Glutamatergic neuron (in vitro differentiated cells): ENCODE data around the gene LHFPL2. TPM values are rescaled to one million over a fixed set of nuclear protein-coding genes. Genes with fewer than 3 reads are reported as not detected.

ENCODE experiments used
- DNase-seq: peaks from one replicate; pipeline ENCODE4 v3.0.0; 2022
- H3K27ac Mint-ChIP-seq: one replicate; pipeline ENCODE4 v1.8.0; 2020; ENCODE audit warnings: mild to moderate bottlenecking, mixed read lengths, inconsistent platforms; ENCODE audit not compliant: unreplicated experiment
- H3K27me3 Mint-ChIP-seq: one replicate; pipeline ENCODE4 v1.8.0; 2020; ENCODE audit warnings: mild to moderate bottlenecking, moderate library complexity, mixed read lengths, inconsistent platforms; ENCODE audit not compliant: unreplicated experiment
- H3K36me3 Mint-ChIP-seq: one replicate; pipeline ENCODE4 v1.8.0; 2020; ENCODE audit warnings: mild to moderate bottlenecking, mixed read lengths, inconsistent platforms; ENCODE audit not compliant: unreplicated experiment
- H3K4me1 Mint-ChIP-seq: one replicate; pipeline ENCODE4 v1.8.0; 2020; ENCODE audit warnings: mild to moderate bottlenecking, low read depth, mixed read lengths, inconsistent platforms; ENCODE audit not compliant: unreplicated experiment
- H3K4me3 Mint-ChIP-seq: one replicate; pipeline ENCODE4 v1.8.0; 2020; ENCODE audit warnings: mild to moderate bottlenecking, mixed read lengths, inconsistent platforms; ENCODE audit not compliant: unreplicated experiment
- H3K9me3 Mint-ChIP-seq: one replicate; pipeline ENCODE4 v1.8.0; 2020; ENCODE audit warnings: mild to moderate bottlenecking, moderate library complexity, mixed read lengths, inconsistent platforms; ENCODE audit not compliant: unreplicated experiment
- CTCF ChIP-seq: fragments of 200-600 bp; sonication (generic); IDR thresholded peaks from one replicate; pipeline ENCODE4 v1.5.0; 2021; ENCODE audit not compliant: partially characterized antibody, unreplicated experiment
- total RNA-seq: library from RNA; stranded (reverse); fragmentation: NEBNext Ultra II Directional; extraction: Animal tissue kit (Norgen Biotek cat#: 25700); gene quantifications from one replicate; pipeline ENCODE4 v1.2.1, GENCODE V29; 2021; ENCODE audit not compliant: unreplicated experiment

The LHFPL2 gene
- total RNA-seq, 1 donor from 2014 or later, result 2.5 TPM

DNA sequence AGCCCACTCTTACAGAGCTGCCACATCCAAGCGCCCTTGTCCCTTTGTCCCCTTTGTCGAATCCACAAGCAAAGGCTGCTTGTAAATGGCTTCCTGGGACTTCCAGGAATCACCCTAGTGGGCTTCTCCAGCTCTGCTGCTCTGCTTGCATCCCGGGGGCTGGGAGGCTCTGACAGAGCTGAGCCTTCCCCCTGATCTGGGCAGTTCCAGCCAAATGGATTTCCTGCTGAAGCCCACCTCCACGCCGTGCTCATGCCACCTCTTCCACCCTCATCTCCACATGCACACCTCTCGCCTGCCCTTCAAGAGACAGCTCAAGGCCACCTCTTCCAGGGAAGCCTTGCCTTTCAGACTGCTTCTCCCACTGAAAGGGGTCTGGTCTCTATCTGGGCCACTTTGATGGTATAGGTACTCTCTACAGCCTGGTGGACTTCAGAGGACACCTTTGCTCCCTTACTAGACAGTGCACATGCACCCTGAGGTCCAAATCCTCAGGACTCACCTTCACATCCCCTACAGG is 106.2 kb downstream of the LHFPL2 start:
- DNase-seq, result no peak
- H3K4me3 Mint-ChIP-seq, result no peak overlapping the region
- H3K9me3 Mint-ChIP-seq, result peaks cover under 1% of the 10 kb centered on the region
- H3K27ac Mint-ChIP-seq, result no peak overlapping the region
- H3K36me3 Mint-ChIP-seq, result no peaks in the 10 kb centered on the region
- no peak for TF ChIP-seq CTCF
- H3K4me1 Mint-ChIP-seq, result peaks cover 8% of the 10 kb centered on the region
- H3K27me3 Mint-ChIP-seq, result peaks cover 7% of the 10 kb centered on the region

DNA sequence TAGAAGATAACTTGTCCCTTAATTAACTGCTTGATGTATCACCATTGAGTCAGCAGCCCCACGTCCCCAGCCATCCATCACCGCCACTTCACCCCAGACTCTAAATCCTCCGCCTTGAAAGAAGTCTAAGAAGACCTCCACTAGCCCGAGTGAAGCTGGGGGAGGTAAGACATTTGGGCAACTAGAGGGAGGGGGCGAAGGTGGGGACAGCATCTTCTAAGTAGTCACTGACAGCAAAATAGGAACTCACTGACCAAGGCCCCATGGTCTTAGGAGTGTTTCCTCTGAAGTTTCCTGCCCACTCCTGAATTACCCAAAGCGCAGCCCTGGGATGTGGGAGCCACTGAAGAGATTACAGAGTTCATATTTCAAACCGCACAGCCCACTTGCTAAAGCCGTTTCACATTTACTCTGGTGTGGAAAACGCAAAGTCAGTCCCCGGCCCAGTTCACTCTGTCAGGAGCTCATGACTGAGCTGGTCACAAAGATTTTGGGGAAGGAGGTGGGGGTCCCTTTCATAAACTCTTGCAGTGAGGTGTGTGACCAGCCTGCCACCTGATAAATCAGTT is 107.4 kb downstream of the LHFPL2 start:
- no peak overlapping the region for H3K4me3 Mint-ChIP-seq
- H3K4me1 Mint-ChIP-seq, result peaks cover 12% of the 10 kb centered on the region
- no peak for TF ChIP-seq CTCF
- no peak for DNase-seq
- H3K27ac Mint-ChIP-seq, result no peak overlapping the region
- no peaks in the 10 kb centered on the region for H3K36me3 Mint-ChIP-seq
- H3K27me3 Mint-ChIP-seq, result peaks cover 5% of the 10 kb centered on the region
- H3K9me3 Mint-ChIP-seq, result peaks cover 3% of the 10 kb centered on the region

DNA sequence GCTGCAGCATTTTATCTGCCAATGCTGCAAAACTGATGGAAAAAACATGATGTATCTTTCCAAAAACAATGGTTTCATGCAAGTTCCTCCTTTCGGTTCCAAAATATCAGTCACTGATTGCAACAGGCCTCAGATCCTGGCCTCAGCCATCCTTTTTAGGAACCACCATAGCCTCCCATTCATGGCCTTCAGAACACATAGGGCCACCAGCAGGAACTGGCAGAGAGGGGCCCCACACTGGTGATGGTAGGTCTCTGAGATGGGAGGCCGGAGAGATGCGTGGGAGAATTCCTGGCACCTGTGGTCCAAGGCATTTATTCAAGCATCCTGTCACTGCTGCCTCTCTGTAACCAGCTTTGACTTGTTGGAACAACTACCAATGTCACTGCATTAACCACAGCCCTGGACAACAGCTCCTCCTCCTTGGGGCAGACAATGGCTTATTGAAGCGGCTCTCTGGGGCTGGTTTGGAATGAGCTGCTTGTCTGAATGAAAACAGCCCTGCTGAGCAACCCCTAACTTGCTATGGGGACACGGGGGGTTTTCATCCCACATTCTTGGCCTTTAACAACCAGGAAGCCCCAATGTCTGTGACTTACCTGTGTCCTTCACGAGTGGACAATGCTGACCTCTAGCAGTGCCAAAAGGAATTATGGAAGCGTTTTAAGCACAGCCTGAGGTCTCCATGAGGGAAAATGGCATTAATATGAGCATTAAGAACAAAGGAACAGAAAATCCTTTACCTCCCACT is 108.1 kb downstream of the LHFPL2 start:
- peaks cover 12% of the 10 kb centered on the region for H3K4me1 Mint-ChIP-seq
- H3K27ac Mint-ChIP-seq, result no peak overlapping the region

GRCh38 chr5:78538240-78538850 is 110.2 kb downstream of the LHFPL2 start:
- peaks cover 3% of the 10 kb centered on the region for H3K9me3 Mint-ChIP-seq
- peaks cover 2% of the 10 kb centered on the region for H3K27me3 Mint-ChIP-seq
- TF ChIP-seq CTCF, result no peak
- peaks cover 17% of the 10 kb centered on the region for H3K4me1 Mint-ChIP-seq
- H3K36me3 Mint-ChIP-seq, result no peaks in the 10 kb centered on the region
- H3K27ac Mint-ChIP-seq, result no peak overlapping the region
- H3K4me3 Mint-ChIP-seq, result no peak overlapping the region
- DNase-seq, result no peak

More for the DNA sequence above, 108.1 kb downstream of the LHFPL2 start:
- TF ChIP-seq CTCF, result no peak
- Mint-ChIP-seq H3K27me3 (peaks cover 3% of the 10 kb centered on the region), H3K9me3 (peaks cover 3% of the 10 kb centered on the region), H3K36me3 (no peaks in the 10 kb centered on the region), H3K4me3 (no peak overlapping the region)
- DNase-seq, result no peak
